Gastrocnemius medialis (tissue), 4 donors: Measurements from ENCODE around the gene LARGE1. TPM values are rescaled to one million over a fixed set of nuclear protein-coding genes. Genes with fewer than 3 reads are reported as not detected.

Source experiments
- ATAC-seq, 2 donors: fragments of 150-250 bp; one replicate each; pipeline ENCODE4 v1.9.1; 2016
- DNase-seq, 2 donors: peaks; one replicate each; pipeline ENCODE4 v3.0.0-alpha.2; 2019
- H3K27ac ChIP-seq, 4 donors: fragments of 200-600 bp; sonication (generic); 1 replicate in 1 of 4; 2 replicates in 3 of 4; pipeline ENCODE4 v1.5.1; 2016 to 2018; ENCODE audit warnings: mild to moderate bottlenecking in 2 of 4, moderate library complexity in 1 of 4
- H3K27me3 ChIP-seq, 3 donors: fragments of 200-600 bp; sonication (generic) in 2 of 3; 1 replicate in 1 of 3; 2 replicates in 2 of 3; pipeline versions ENCODE4 v1.5.1 to v1.6.0; 2016 to 2019; ENCODE audit warnings: mild to moderate bottlenecking in 1 of 3, moderate library complexity in 1 of 3
- H3K36me3 ChIP-seq, 2 donors: fragments of 200-600 bp; sonication (generic) in 1 of 2; one replicate each; pipeline ENCODE4 v1.5.1; 2017 to 2018
- H3K4me1 ChIP-seq, 2 donors: fragments of 200-600 bp; sonication (generic) in 1 of 2; one replicate each; pipeline ENCODE4 v1.5.1; 2016 to 2017; ENCODE audit warnings: mild to moderate bottlenecking in 2 of 2
- H3K4me3 ChIP-seq, 4 donors: fragments of 200-600 bp; sonication (generic) in 3 of 4; 1 replicate in 1 of 4; 2 replicates in 3 of 4; pipeline ENCODE4 v1.5.1; 2016 to 2019; ENCODE audit warnings: mild to moderate bottlenecking in 2 of 4
- H3K9me3 ChIP-seq, 3 donors: fragments of 200-600 bp; sonication (generic) in 2 of 3; 1 replicate in 1 of 3; 2 replicates in 2 of 3; pipeline ENCODE4 v1.5.1; 2016 to 2019
- CTCF ChIP-seq, 5 experiments: fragments of 450-650 bp in 3 of 5; fragments of 200-600 bp in 2 of 5; sonication (generic) in 2 of 5; IDR thresholded peaks in 4 of 5; conservative IDR thresholded peaks in 1 of 5; 1 replicate in 4 of 5; 2 replicates in 1 of 5; pipeline ENCODE4 v1.5.1; 2016 to 2019; ENCODE audit warnings: antibody characterized with exemption in 5 of 5, mild to moderate bottlenecking in 3 of 5, moderate library complexity in 3 of 5
- POLR2A ChIP-seq, 2 donors: fragments of 450-650 bp; IDR thresholded peaks; one replicate each; pipeline ENCODE4 v1.6.1; 2017; ENCODE audit warnings: antibody characterized with exemption in 2 of 2, mild to moderate bottlenecking in 2 of 2, moderate library complexity in 2 of 2
- in situ Hi-C, 4 donors: fragments of 200-750 bp; cut with MboI; loops; one replicate each; pipeline versions ENCODE4 v1.15.0 to v1.8.0; 2017; ENCODE audit warnings: low sequenced_read_pairs in 4 of 4
- intact Hi-C: fragments of 100-400 bp; cut with DNase I; formaldehyde crosslinking; loops from one replicate; pipeline ENCODE4 v1.15.1; 2023; ENCODE audit warnings: low total_unique reads
- total RNA-seq, 4 donors: library from RNA; depleted of rRNA; stranded (reverse); fragments of >200 nt; gene quantifications; one replicate each; pipeline versions ENCODE4 v1.1.0 to v1.2.3, GENCODE V29; 2016

LARGE1 gene
- total RNA-seq, 4 donors from 2014 or later, result 48.5 to 91.0 (median 68.4) TPM

GRCh38 chr22:33605221-33605620 is 315.1 kb downstream of the LARGE1 start:
- ATAC-seq, result no peak
- Histone ChIP-seq H3K27me3 (no peaks in the 10 kb centered on the region), H3K27ac (peak overlapping the region in 1 of 4 donors; percentile 54), H3K9me3 (no peaks in the 10 kb centered on the region), H3K4me3 (no peak overlapping the region), H3K36me3 (no peaks in the 10 kb centered on the region), H3K4me1 (peaks cover 0 to 6% of the 10 kb centered on the region in 2 donors)
- DNase-seq, result no peak
- intact Hi-C loops, result no loop called here
- in situ Hi-C loops, result no loop called here
- TF ChIP-seq POLR2A (IDR thresholded peaks at IDR 0.05), result no peak
- TF ChIP-seq CTCF (IDR thresholded peaks at IDR 0.05 in 4 of 5, conservative IDR thresholded peaks at IDR 0.05 in 1 of 5), result no peak

- in situ Hi-C loops, result no loop called here
- no peak overlapping the region for H3K4me3 ChIP-seq
- DNase-seq (no peak), ATAC-seq (no peak)
- no peaks in the 10 kb centered on the region for H3K36me3 ChIP-seq
- H3K27me3 ChIP-seq, result no peaks in the 10 kb centered on the region
- H3K9me3 ChIP-seq, result no peaks in the 10 kb centered on the region
- TF ChIP-seq CTCF (IDR thresholded peaks at IDR 0.05 in 4 of 5, conservative IDR thresholded peaks at IDR 0.05 in 1 of 5), result no peak
- no peak for TF ChIP-seq POLR2A (IDR thresholded peaks at IDR 0.05)
- H3K27ac ChIP-seq, result no peak overlapping the region
- H3K4me1 ChIP-seq, result peaks cover 0 to 6% of the 10 kb centered on the region in 2 donors
- intact Hi-C loops, result no loop called here
Observed at GRCh38 chr22:33601062-33601461, 319.2 kb downstream of the LARGE1 start.

- in situ Hi-C loops (no loop called here), intact Hi-C loops (no loop called here)
- Histone ChIP-seq H3K27ac (no peak overlapping the region), H3K4me3 (no peak overlapping the region), H3K4me1 (peaks cover 0 to 6% of the 10 kb centered on the region in 2 donors), H3K9me3 (no peaks in the 10 kb centered on the region), H3K27me3 (no peaks in the 10 kb centered on the region), H3K36me3 (no peaks in the 10 kb centered on the region)
- ATAC-seq (no peak), DNase-seq (no peak)
- TF ChIP-seq CTCF (IDR thresholded peaks at IDR 0.05 in 4 of 5, conservative IDR thresholded peaks at IDR 0.05 in 1 of 5), result no peak
- no peak for TF ChIP-seq POLR2A (IDR thresholded peaks at IDR 0.05)
Observed at GRCh38 chr22:33600595-33600994, 319.7 kb downstream of the LARGE1 start.

GRCh38 chr22:33600113-33600512 is 320.2 kb downstream of the LARGE1 start:
- Histone ChIP-seq H3K4me3 (no peak overlapping the region), H3K4me1 (peaks cover 0 to 1% of the 10 kb centered on the region in 2 donors), H3K36me3 (no peaks in the 10 kb centered on the region), H3K27ac (no peak overlapping the region), H3K9me3 (no peaks in the 10 kb centered on the region), H3K27me3 (no peaks in the 10 kb centered on the region)
- in situ Hi-C loops, result no loop called here
- ATAC-seq (no peak), DNase-seq (no peak)
- intact Hi-C loops, result no loop called here
- no peak for TF ChIP-seq CTCF (IDR thresholded peaks at IDR 0.05 in 4 of 5, conservative IDR thresholded peaks at IDR 0.05 in 1 of 5)
- TF ChIP-seq POLR2A (IDR thresholded peaks at IDR 0.05), result no peak

GRCh38 chr22:33599596-33599995 is 320.7 kb downstream of the LARGE1 start:
- DNase-seq (no peak), ATAC-seq (no peak)
- Histone ChIP-seq H3K27ac (no peak overlapping the region), H3K4me1 (no peaks in the 10 kb centered on the region), H3K9me3 (no peaks in the 10 kb centered on the region), H3K4me3 (no peak overlapping the region), H3K27me3 (no peaks in the 10 kb centered on the region), H3K36me3 (no peaks in the 10 kb centered on the region)
- intact Hi-C loops (no loop called here), in situ Hi-C loops (loop anchor here in 1 of 4 donors (25.0 kb wide), 1 partner anchor 287 kb away; no protein-coding TSS in a partner anchor)
- TF ChIP-seq CTCF (IDR thresholded peaks at IDR 0.05 in 4 of 5, conservative IDR thresholded peaks at IDR 0.05 in 1 of 5) (no peak), POLR2A (IDR thresholded peaks at IDR 0.05) (no peak)
